ENCODE results near the gene LCAT.

Gene LCAT

DNA sequence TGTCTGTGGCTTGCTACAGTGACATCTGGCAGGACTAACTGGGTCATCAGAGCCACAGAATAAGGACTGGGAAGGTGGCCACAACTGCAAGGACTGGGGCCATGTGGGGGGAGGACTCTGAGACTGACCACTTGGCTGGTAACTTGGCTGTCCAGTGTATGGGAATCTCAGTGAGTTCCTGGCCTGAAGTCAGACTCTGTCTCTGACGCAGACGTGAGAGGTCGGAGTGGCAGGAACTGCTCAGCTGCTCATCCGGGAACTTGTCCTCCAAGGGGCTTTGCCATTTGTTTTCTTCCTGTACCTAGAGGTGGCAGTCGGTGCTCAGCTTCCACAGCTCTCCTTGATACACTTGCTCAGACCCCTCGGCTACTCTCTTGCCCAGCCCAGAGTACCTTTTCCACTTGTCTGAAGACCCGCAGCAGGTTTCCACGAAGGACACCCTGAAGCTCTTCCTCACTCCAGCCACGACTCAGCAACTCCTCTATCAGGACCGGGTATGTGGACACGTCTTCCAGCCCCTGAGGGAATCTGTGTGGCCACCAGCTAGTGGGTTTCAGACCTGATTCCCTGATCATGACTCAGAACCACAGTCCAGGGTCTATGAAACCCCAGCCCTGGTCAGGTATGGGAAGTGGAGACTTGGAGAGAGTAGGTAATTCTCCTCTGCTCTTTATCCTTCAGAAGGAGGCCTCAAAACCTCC is 43.7 kb upstream of the LCAT start:
- no peak for TF ChIP-seq POLR2AphosphoS5 (IDR thresholded peaks at IDR 0.05; ENCODE audit: low read depth)
- no peak for TF ChIP-seq REST (IDR thresholded peaks at IDR 0.05; ENCODE audit: insufficient replicate concordance, low read depth)
- TF ChIP-seq, protein P1, sequence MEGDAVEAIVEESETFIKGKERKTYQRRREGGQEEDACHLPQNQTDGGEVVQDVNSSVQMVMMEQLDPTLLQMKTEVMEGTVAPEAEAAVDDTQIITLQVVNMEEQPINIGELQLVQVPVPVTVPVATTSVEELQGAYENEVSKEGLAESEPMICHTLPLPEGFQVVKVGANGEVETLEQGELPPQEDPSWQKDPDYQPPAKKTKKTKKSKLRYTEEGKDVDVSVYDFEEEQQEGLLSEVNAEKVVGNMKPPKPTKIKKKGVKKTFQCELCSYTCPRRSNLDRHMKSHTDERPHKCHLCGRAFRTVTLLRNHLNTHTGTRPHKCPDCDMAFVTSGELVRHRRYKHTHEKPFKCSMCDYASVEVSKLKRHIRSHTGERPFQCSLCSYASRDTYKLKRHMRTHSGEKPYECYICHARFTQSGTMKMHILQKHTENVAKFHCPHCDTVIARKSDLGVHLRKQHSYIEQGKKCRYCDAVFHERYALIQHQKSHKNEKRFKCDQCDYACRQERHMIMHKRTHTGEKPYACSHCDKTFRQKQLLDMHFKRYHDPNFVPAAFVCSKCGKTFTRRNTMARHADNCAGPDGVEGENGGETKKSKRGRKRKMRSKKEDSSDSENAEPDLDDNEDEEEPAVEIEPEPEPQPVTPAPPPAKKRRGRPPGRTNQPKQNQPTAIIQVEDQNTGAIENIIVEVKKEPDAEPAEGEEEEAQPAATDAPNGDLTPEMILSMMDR (IDR thresholded peaks at IDR 0.05; ENCODE audit: insufficient read depth, low read length): no peak
- no peak for TF ChIP-seq GABPA (IDR thresholded peaks at IDR 0.05; ENCODE audit: low read depth)
- no peak for DNase-seq (ENCODE audit: low read depth in 1 of 2, low spot score in 1 of 2)
- Histone ChIP-seq H3K4me3 (replicated peaks; ENCODE audit: insufficient read depth, low read length) (no peak overlapping the region), H3K27ac (replicated peaks) (no peak overlapping the region), H3K27me3 (ENCODE audit: insufficient read depth, poor library complexity, severe bottlenecking) (no peaks in the 10 kb centered on the region)

DNA sequence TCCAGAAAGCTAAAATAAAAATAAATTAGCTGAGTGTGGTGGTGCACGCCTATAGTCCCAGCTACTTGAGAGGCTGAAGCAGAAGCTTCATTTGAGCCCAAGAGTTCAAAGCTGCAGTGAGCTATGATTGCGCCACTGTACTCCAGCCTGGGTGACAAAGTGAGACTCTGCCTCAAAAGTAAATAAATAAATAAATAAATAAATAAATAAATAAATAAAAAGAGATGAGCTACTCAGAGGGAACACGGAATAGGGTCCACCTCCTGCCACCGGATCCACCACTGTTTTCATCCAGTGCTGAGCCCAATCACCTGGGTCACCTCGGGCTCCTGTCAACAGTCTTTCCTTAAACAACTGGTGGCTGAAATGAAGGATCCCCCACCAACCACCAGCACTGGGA is 43.0 kb upstream of the LCAT start:
- Histone ChIP-seq H3K27me3 (ENCODE audit: insufficient read depth, poor library complexity, severe bottlenecking) (no peaks in the 10 kb centered on the region), H3K27ac (replicated peaks) (no peak overlapping the region), H3K4me3 (replicated peaks; ENCODE audit: insufficient read depth, low read length) (no peak overlapping the region)
- TF ChIP-seq GABPA (IDR thresholded peaks at IDR 0.05; ENCODE audit: low read depth) (no peak), SPI1 (IDR thresholded peaks at IDR 0.05; ENCODE audit: borderline replicate concordance, low read depth) (no peak), REST (IDR thresholded peaks at IDR 0.05; ENCODE audit: insufficient replicate concordance, low read depth) (no peak), POLR2AphosphoS5 (IDR thresholded peaks at IDR 0.05; ENCODE audit: low read depth) (no peak)
- TF ChIP-seq, protein P1 (IDR thresholded peaks at IDR 0.05; ENCODE audit: insufficient read depth, low read length): no peak
- no peak for DNase-seq (ENCODE audit: low read depth in 1 of 2, low spot score in 1 of 2)

DNA sequence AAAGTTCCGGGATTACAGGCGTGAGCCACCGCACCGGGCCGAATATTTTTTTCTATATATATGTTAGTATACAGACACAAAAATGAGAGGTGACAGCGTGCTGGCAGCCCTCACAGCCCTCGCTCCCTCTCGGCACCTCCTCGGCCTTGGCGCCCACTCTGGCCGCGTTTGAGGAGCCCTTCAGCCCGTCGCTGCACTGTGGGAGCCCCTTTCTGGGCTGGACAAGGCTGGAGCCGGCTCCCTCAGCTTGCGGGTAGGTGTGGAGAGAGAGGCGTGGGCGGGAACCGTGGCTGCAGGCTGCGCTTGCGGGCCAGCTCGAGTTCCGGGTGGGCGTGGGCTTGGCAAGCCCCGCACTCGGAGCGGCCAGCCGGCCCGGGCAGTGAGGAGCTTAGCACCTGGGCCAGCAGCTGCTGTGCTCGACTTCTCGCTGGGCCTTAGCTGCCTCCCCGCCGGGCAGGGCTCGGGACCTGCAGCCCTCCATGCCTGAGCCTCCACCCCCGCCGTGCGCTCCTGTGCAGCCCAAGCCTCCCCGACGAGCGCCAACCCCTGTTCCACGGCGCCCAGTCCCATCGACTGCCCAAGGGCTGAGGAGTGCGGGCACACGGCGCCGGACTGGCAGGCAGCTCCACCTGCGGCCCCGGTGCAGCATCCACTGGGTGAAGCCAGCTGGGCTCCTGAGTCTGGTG is 38.2 kb upstream of the LCAT start:
- Histone ChIP-seq H3K4me3 (replicated peaks; ENCODE audit: insufficient read depth, low read length) (no peak overlapping the region), H3K27me3 (ENCODE audit: insufficient read depth, poor library complexity, severe bottlenecking) (no peaks in the 10 kb centered on the region), H3K27ac (replicated peaks) (no peak overlapping the region)
- DNase-seq (ENCODE audit: low read depth in 1 of 2, low spot score in 1 of 2): no peak
- TF ChIP-seq, protein P1 (IDR thresholded peaks at IDR 0.05; ENCODE audit: insufficient read depth, low read length): no peak
- no peak for TF ChIP-seq REST (IDR thresholded peaks at IDR 0.05; ENCODE audit: insufficient replicate concordance, low read depth)
- TF ChIP-seq SPI1 (IDR thresholded peaks at IDR 0.05; ENCODE audit: borderline replicate concordance, low read depth): no peak
- TF ChIP-seq GABPA (IDR thresholded peaks at IDR 0.05; ENCODE audit: low read depth): no peak
- TF ChIP-seq POLR2AphosphoS5 (IDR thresholded peaks at IDR 0.05; ENCODE audit: low read depth): no peak
